CD4-positive, alpha-beta T cell treated with Interleukin-2 at 100 ng/mL for 4 hours (primary cell): ENCODE results near the gene CCDC78.

Experiments used
- DNase-seq: peaks from one replicate; pipeline ENCODE4 v3.0.0-alpha.2; 2020; ENCODE audit warnings: low spot score

CCDC78 gene

GRCh38 chr16:710500-711075 is 15.7 kb downstream of the CCDC78 start:
- DNase-seq, result no peak

GRCh38 chr16:709566-710499 is 16.4 kb downstream of the CCDC78 start:
- no peak for DNase-seq

DNA sequence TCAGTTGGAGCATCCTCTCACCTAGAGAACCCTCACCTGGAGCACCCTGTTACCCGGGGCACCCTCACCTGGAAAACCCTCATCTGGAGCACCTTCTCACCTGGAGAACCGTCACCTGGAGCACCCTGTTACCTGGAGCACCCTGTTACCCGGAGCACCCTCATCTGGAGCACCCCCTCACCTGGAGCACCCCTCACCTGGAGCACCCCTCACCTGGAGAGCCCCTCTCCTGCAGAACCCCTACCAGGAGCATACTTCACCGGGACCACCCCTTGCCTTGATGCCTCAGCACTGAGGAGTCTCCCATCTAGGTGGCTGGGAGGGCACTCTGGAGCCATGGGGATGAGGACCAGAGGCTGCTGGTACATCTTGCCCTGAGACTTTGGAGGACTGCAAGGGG is 17.3 kb downstream of the CCDC78 start:
- DNase-seq, result no peak

DNA sequence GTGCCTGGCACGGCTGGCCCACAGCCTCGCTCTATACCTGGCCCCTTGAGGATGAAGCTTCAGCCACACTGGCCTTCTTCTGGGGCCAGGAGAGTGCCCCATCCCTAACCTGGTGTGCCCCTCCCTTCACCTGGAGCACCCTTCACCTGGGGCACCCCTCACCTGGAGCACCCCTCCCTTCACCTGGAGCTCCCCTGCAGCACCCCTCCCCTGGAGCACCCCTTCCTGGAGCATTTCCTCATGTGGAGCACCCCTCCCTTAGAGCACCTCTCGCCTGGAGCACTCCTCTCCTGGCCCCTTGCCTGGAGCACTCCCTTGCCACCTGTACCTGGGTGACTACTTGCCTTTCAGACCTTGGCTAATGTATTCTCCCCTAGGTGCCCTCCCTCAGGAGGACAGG is 18.2 kb downstream of the CCDC78 start:
- no peak for DNase-seq

DNA sequence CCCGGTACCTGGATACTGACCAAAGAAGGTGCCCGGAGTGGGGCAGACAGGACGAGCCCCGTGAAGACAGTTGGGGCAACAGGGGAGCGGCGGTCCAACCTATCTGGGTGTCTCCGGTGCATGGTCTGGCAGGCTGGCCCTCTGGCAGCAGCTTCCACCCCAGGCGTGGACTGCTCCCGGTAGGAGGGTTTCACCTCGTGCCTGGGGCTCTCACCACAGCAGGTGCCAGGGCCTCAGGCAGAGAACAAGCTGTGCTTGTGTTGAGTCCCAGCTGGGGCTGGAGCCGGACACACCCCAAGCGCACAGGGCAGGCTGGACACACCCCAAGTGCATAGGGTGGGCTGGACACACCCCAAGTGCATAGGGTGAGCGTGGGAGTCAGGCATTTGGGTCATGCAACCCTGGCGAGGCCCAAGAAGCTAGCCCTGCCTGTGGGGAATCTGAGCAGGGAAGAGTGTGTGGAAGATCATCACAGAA is 19.1 kb downstream of the CCDC78 start:
- DNase-seq, result no peak

GRCh38 chr16:706189-707061 is 19.8 kb downstream of the CCDC78 start:
- DNase-seq, result no peak

DNA sequence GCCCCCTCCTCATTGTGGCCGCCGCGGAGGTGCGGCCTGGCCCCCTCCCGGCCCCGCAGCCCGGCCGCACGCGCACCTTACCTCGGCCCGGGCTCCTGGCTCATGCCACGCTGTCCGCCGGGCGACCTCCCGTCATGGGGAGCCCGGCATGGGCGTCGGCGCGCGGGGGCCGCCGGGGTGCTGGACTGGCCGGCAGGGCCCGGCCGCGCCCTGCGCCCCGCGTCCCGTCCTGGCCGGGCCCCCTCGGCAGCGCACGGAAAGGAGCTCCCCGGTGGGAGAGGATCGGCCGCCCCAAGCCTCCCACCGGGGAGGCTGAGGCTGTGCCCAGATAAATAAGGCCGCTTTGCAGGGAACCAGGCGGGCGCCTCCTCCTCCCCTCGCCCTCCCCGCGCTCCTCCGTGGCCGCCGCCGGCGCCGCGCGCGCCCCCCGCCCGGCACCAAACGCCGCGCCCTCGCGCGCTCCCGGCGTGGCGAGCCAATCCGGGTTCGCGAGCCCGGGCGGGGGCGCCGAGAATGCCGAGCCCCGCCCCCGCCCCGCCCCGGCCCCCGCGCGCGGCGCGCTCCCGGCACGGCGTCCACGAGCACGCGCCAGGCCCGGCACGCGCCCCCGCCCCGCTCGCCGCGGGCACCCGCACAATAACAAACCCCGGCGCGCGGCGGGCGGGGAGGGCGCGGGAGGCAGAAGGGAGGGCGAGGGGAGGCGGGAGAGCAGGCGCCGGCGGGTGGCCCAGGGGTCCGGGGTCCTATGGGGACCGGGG is 20.6 kb downstream of the CCDC78 start, which contains the start of gene FBXL16:
FBXL16 (minus strand) TSS at position 371 of the 758 bp plus-strand sequence. CDS start 8,396 bp downstream, outside the sequence.
- no peak for DNase-seq

- no peak for DNase-seq
These were observed 21.5 kb downstream of the CCDC78 start for GRCh38 chr16:704552-705380.

DNA sequence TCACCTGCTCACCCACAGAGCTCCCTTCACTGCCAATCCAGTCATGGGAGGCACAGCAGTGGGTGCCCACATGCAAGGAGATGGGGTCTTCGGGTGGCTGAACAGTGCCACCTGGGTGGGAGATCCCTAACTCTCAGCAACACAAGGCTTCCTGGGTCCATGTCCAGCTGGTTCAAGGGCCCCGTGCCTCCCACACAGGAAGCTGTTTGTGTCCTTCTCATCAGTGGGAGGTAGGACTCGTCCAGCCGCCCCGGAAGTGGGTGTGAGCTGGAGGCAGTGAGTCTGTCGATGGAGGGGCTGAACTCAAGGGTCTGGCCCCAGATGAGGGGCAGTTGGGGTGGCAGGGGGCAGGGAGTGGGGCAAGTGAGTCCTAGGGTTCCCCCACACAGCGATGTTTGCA is 22.2 kb downstream of the CCDC78 start:
- no peak for DNase-seq

DNA sequence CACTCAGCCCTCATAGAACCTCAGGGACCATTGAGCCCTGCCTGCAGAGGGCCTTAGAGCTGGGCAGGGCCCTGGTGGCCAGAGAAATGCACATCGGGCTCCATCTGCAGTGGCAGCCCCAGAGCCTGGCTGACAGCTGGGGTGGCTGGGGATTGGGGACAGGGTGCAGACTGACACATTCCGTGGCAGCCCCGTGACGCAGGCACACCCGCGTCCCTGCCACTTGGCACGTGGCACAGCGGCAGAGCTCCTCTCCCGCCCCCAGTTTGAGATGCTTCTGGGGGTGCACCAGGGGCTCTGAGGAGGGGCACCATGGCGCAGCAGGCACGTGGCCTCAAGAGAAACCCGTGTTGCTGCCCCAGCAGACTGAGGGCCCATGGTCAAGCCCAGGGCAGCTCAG is 22.8 kb downstream of the CCDC78 start:
- no peak for DNase-seq

DNA sequence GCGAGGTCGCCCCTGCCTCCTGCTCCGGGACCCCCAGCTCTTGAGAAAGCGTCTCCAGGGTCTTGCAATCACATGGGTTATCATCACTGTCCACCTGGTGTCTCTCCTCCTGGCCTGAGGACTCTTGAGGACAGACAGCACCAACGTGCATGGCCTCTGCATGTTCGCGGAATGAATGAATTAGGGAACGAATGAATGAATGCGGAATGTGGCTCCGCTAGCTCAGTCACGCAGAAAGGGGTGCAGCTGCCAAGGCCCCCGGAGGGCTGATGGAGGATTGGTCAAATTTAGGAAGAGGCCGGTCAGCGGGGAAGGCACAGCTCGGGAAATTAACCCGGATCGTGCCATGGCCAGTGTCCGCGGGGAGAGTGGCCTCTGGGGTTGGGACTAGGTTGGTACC is 23.9 kb downstream of the CCDC78 start:
- no peak for DNase-seq

GRCh38 chr16:700684-701584 is 25.3 kb downstream of the CCDC78 start:
- DNase-seq, result peak; percentile 52

- no peak for DNase-seq
These were observed 27.2 kb downstream of the CCDC78 start for GRCh38 chr16:698911-699671.

DNA sequence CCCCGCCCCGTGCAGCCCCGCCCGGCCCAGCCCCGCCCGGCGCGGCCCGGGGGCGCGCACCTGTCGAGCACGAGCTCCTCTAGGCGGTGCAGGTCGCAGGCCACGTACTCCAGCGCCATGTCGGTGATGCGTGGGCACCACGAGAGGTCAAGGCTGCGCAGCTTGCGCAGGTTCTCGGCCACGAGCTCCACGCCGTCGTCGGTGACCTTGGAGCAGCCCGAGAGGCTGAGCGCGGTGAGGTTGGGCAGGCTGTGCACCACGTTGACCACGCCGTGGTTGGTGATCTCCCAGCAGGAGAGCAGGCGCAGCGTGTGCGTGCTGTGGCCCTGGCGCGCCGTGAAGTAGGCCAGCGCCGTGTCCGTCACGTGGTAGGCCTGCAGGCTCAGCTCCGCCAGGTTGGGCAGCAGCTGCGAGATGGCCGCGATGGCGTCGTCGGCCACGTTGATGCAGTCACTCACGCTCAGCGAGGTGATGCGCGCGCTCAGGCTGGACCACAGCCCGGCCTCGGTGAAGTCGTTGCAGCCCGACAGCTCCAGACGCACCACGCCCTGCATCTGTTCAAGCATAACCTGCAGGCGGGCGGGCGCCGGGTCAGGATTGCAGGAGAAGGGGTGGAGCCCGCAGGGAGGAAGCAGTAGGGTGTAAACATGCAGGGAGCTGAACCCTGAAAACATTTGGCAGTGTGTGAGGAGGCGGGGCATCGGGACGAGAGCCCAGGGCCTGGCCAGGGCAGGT is 30.7 kb downstream of the CCDC78 start:
- DNase-seq, result peak; percentile 69

DNA sequence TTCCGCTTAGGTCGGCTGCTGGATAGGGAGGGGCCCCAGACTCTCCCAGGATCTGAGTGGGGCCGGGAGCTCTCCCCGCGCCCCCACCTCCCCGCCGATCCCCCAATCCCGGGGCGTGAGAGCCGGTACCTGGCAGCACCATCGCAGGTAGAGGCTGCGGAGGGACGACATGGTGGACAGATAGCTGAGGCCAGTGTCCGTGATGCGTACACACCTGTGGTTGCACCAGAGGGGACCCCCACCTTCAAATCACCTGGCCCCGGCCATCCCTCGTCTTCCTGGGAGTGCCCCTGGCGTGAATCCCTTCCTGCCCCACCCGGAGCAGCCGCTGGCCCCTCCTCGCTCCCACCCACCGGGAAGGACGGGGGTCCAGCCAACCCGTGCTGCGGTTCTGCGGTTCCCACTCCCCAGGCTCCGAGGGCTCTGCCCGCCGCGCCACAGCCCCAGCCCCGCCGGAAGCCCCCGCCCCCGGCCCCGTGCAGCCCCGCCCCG is 31.3 kb downstream of the CCDC78 start:
- DNase-seq, result no peak

DNA sequence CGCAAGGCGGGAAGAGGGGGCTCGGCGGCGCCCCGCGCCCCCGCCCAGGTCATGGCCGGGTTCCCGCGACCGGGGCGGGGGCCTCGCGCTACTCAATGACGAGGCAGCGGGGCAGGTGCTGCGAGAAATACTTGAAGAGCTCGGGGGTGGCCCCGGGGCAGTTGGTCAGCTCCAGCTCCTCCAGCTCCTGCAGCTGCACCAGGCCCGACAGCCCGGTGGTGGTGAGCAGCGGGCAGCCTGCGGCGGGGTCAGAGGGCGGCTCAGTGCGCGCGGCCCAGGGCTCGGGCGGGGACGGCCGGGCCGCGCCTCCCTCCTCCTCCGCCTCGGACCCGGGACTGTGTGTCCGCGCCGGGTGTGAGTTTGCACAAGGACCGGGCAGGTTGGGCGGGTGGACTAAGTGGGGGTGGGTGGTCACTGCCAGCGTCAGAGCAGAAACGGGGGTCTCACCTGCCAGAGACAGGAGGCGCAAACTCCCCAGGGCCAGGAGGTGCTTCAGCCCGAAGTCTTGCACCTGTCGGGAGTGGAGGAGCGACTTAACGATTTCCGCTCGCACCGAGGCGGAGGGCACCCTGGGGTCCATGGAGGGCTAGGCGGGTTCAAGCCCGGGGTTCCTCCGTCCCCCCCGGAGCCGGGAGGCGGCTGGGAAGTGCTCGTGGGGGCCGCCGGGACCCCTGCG is 31.9 kb downstream of the CCDC78 start:
- no peak for DNase-seq

- no peak for DNase-seq
These were observed 32.5 kb downstream of the CCDC78 start for GRCh38 chr16:693766-694165.
